NOMO-1 (cell line): ENCODE data around the gene CHD9.
"Not testable (repeated sequence)": the region's sequence is repeated elsewhere in the genome, so short reads cannot be mapped to it uniquely, and the experiment has no call there.

Experiments used
- DNase-seq, 2 experiments: peaks; one replicate each; lab custom pipeline; 2025; ENCODE audit not compliant: unreplicated experiment in 2 of 2; lab: John Stamatoyannopoulos, UW

Gene CHD9, protein sequence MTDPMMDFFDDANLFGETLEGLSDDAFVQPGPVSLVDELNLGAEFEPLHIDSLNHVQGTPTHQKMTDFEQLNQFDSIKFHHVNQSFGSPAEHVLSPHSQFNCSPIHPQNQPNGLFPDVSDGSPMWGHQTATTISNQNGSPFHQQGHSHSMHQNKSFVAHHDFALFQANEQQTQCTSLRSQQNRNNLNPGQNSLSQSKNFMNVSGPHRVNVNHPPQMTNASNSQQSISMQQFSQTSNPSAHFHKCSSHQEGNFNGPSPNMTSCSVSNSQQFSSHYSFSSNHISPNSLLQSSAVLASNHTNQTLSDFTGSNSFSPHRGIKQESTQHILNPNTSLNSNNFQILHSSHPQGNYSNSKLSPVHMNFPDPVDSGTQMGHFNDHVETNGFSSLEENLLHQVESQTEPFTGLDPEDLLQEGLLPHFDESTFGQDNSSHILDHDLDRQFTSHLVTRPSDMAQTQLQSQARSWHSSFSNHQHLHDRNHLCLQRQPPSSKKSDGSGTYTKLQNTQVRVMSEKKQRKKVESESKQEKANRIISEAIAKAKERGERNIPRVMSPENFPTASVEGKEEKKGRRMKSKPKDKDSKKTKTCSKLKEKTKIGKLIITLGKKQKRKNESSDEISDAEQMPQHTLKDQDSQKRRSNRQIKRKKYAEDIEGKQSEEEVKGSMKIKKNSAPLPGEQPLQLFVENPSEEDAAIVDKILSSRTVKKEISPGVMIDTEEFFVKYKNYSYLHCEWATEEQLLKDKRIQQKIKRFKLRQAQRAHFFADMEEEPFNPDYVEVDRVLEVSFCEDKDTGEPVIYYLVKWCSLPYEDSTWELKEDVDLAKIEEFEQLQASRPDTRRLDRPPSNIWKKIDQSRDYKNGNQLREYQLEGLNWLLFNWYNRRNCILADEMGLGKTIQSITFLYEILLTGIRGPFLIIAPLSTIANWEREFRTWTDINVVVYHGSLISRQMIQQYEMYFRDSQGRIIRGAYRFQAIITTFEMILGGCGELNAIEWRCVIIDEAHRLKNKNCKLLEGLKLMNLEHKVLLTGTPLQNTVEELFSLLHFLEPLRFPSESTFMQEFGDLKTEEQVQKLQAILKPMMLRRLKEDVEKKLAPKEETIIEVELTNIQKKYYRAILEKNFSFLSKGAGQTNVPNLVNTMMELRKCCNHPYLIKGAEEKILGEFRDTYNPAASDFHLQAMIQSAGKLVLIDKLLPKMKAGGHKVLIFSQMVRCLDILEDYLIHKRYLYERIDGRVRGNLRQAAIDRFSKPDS (N-terminal part only)

DNA sequence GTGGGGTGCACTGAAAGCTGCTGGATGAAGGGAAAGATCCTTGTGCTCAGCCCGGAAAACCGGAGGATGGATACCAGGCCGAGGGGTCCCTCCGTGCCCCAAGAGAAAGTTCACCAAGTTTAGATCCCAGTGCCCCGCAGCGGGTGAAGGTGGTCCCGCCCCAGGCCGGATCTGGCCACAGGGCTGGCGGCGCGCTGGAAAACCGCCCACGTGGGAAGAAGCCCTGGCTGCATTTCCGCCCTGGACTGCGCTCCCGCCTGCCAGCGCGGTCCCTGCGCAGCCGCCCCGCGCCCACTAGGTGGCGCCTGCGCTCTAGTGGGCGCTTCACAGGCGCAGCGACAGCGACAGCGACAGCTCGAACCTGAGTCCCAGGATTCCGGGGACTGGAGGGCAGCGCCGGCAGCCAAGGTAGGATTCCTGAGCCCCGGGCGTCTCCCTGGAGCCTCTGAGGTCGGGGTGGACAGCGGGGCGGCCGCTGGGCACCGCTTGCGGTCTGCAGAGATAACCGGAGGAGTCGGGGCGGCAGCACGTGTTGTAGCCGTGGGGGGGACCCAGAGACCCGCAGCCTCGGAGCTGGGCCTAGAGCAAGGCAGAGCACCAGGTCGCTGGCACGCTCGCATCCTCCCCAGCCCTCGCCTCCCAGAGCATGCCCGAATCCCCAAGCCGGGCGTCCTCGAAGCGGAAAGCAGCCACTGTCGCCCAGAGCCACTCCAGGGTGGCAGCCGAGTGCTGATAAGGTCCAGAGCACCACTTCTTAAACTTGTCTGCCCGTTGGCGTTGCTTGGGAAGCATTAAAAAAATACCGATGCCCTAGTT lies at the start of gene CHD9:
CHD9 (plus strand) TSS at position 322 of the 816 bp plus-strand sequence. CDS start 101,099 bp downstream, outside the sequence.
- peak; percentile 73 to 87 for DNase-seq

DNA sequence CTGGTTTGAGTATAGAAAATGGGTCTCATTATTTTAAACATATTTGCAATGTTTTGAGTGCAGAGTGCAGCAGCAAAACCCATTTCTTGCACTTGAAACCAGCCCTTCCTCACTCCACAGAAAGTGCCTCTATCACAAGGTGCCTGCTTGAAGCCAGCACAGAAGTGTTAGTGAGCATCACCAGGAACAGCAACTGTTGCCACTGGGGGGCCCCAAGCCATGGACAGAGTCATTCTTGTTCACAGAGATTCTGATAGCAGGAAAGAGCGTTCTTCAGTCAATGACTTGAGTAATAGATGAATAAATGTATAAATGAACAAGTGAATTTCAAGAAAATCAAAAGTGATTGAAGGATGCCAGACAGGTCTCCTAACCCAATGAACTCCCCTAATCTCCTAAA lies 47.7 kb upstream of the CHD9 start:
- DNase-seq, result no peak

DNA sequence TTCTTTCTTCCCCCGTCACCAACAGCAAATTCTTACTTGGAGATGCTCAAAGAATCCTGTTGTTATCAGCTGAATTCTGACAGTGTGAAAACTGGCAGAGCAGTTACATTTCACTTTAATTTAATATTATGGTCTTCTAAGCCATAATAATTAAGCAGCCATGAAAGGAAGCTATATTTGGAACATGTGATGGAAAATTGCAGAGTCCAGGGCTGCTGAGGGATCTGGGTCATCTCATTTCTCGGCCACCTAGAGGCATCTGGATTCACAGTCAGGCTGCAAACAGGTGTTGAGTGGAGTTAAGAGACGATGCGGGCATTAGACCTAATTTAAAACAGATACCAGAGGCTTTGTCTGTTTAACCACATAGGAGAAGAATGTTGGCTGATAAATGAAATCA lies 40.5 kb upstream of the CHD9 start:
- DNase-seq, result no peak

DNA sequence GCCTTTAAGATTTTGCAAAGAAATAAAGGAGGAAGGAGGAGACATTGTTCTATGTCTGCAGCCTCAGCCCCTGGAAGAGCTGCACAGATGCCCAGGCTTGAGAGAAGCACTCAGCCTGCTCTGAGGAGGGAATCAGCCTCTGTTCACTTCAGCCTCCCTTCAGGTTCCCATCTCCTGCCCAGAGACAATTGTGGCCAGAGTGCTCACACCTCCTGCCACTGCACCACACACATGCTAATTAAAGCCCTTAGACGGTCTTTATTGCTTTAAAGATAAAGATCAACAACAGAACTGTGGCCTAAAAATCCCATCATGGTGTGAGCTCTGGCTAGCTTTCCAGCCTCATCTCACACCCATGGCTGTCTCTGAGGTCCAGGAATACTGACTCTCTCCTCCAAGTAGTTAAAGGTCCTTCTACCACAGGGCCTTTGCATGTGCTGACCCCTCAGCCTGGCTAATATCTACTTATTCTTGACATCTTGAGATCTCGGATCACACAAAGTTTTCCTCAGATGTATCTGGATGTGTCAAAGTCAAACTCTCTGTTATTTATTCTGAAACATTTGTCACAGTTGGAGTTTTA lies 35.9 kb upstream of the CHD9 start:
- no peak for DNase-seq

DNA sequence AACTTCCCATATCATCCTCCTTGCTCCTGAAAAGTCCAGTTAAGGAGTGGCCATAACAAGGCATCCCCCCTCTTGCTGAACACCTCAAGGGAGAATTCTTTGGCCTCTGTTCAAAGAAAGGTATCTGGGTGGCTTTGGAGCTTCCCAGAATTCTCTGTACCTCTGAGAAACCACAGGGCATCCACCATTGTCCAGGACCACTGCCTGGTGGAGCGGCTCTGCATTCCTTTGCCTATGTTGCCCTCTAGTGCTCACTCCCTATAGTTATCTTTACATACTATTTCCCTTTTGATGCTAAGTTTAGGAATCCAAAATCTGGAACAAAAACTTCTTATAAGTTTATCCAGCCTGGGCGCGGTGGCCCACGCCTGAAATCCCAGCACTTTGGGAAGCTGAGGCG lies 32.4 kb upstream of the CHD9 start:
- peak in 1 of 2 experiments; percentile 45 for DNase-seq

DNA sequence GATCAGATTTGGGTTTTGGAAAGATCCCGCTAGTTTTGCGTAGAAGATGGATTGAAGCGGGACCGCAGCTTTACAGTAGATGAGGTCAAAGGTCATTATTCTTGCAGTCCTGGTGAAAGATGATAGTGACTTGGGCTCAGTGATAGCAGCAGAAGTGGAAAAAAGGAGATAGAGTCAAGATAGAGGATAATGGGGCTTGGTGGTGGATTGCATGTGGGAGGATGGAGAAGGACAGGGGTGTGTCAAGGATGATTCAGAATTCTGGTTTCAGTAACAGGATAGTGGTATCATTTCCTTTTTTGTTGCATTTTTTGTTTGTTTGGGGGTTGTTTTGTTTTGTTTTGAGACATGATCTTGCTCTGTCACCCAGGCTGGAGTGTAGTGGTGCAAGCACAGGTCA lies 30.7 kb upstream of the CHD9 start:
- DNase-seq, result no peak

DNA sequence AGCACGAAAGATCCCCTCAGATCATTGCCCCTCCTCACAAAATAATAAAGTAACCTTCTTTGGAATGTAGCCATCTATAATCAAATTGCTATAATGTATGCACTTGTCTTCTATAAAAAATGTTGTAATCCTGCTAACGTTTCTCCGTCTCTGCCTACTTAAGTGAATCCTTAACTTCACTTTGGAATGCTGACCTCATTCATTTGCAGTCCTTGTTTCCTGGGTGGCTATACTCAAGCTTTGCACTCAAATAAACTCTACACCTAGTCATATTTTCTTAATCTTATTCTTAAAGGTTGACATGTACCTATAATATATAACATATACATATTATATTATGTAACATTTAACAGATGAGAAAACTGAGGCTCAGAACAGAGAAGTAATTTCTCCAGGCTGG lies 24.8 kb upstream of the CHD9 start:
- DNase-seq, result no peak

DNA sequence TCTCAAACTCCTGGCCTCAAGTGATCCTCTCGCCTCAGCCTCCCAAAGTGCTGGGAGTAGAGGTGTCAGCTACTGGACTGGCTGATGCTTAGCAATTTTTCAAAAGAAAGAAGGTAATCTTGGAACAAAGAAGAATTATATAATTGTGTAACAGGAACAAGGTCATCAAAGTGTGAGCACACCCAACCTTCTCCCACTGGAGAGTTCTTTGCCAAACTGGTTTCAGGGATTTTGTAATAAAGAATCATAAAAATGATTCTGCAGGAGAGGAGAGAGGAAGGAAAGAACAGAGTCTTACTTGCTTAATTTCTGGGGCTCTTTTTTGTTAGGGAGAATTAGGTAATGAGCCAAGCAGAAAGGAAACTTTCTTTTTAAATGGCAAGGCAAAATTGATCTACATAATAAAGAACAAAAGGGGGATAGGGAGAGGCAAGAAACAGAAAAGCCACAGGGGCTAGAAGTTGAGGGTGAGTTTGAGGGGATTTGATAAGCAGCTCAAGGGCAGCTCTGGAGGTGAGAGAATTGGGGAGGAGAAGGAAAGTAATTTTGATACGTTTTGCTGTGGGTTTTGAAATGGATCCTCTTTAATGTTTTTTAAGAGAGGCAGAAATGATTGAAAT lies 23.4 kb upstream of the CHD9 start:
- no peak for DNase-seq

DNA sequence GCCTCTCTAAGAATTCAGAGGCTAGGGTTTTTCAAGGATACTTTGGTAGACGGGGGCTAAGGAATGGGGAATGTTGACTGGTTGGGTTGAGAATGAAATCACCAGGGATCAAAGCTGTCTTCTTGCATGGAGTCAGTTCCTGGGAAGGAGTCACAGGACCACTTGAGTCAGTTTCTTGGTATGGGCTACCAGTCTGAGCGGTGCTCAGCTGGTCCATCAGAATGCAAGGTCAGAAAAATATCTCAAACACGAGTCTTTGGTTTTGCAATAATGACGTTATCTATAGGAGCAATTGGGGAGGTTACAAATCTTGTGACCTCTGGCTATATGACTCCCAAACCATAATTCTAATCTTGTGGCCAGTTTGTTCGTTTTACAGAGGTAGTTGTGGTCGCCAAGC lies 20.5 kb upstream of the CHD9 start:
- DNase-seq, result no peak

DNA sequence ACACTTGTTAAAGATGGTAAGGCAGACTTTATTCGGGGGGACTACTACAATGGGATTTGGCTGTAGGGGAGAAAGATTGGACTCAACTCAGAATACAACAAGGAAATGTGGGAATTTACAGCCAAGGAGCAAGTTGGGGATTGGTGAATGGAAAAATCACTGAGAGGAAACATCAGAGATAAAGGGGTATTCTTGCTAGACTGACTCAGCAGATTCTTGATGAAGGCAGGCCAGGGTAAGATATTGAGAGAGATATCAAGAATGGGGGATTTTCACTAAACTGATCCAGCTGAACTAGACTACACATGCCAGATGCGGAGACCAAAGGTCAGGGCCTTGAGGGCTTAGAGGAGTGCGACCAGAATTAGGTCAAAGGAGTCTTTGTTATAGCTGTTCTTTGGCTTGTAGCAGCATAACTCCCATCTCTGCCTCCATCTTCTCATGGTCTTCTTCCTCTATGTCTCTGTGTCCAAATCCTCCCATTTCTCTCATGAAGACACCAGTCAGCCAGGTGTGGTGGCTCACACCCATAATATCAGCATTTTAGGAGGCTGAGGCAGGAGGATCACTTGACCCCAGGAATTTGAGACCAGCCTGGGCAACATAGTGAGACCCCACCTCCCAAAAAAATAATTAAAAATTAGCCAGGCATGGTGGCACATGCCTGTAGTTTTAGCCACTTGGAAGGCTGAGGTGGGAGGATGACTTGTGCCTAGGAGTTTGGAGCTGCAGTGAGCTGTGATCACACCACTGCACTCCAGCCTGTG lies 19.4 kb upstream of the CHD9 start:
- DNase-seq, result no peak

DNA sequence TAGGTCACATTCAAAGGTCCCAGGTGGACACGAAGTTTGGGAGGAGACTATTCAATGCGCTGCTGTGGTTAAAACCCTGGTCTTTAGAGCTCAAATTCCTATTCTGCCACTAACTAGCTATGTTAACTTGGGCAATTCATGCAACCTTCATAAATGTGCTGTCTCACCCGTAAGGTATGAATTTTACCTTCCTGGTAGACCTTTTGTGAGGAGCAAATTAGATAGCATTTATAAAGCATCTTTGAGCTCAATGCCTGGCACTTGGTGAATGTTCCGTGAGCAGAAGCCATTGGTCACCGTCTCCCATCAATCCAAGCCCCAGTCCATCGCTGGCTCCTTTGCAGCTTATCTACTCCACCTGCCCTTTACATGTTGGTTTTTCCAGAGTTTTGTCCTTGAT lies 18.7 kb upstream of the CHD9 start:
- no peak for DNase-seq

DNA sequence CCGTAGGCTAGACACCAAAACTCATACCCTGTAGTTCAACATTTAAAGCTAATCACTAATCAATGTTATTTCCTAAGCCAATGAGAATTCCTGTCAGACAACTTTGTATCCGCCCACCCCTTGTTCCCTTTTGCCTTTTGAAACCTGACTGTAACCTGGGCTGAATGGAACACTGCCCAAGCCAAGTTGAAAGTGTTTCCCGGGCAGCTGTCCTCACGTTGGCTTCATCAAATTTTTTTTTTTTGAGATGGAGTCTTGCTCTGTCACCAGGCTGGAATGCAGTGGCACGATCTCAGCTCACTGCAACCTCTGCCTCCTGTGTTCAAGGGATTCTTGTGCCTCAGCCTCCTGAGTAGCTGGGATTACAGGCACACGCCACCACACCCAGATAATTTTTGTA lies 18.1 kb upstream of the CHD9 start:
- not testable (repeated sequence) for DNase-seq

DNA sequence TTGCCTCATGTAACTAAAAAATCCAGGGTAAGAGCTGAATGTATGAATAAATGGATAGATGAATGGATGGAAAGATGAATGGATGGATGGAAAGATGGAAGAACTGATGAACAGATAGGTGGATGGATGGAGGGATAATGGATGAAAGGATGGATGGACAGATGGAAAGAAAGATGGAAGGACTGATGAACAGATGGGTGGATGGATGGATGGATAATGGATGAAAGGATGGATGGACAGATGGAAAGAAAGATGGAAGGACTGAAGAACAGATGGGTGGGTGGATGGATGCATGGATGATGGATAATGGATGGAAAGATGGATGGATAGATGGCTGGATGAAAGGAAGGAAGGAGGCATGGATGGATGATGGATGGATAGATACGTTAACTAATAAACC lies 14.0 kb upstream of the CHD9 start:
- DNase-seq, result no peak

DNA sequence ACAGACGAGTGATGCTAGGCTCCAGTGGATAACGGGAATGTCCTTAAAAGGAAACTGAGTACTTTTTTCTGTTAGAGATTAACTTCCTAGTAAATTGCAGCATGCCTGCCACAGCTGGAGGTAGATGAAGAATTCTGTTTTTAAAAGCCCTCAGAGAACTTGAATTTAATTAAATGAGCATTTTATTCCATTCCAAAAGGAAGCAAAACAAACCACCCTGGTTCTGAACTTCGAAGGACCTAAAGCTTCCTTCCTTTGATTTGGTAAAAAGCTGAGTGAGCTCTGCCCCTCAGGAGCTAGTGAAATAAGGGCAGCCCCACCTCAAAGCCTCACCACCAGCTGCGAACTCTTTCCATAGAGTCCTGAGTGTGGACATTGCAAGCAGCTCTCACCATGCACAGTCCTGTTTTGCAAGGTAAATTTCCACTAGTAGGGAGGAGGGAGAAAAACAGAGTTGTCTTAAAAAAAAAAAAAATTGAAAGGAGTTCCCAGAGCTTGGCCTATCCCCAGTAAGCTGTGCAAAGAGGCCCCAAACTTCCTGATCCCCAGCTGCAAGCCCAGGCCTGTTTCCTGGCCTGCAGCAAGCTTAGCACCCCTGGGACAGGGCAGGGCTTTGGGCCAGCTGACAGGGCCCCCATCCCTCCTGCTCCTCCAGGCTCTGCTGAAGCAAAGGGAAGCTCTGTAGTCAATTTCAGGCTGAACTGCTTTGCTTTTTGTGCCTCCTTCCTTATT lies 13.3 kb upstream of the CHD9 start:
- DNase-seq, result peak; percentile 27 to 62

DNA sequence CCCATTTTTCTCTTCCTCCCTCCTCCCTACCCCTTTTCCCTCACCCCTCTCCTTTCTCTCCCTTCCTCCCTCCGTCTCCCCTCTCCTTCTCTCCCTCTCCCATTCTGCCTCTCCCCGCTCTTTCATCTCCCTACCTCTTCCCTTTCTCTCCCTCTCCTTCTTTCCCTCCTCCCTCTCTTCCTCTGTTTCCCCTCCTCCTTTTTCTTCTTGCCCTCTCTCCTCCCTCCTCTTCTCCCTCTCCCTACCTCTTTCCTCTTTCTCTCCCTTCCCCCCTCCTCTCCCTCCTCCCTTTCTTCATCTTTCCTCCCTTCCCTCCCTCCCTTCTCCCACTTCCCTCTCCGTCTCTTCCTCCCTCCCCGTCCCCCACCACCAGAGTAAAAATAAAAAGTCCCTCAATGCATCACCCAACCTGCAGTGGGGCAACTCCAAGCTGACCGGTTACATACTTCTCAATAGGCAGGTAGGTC lies 12.5 kb upstream of the CHD9 start:
- no peak for DNase-seq

DNA sequence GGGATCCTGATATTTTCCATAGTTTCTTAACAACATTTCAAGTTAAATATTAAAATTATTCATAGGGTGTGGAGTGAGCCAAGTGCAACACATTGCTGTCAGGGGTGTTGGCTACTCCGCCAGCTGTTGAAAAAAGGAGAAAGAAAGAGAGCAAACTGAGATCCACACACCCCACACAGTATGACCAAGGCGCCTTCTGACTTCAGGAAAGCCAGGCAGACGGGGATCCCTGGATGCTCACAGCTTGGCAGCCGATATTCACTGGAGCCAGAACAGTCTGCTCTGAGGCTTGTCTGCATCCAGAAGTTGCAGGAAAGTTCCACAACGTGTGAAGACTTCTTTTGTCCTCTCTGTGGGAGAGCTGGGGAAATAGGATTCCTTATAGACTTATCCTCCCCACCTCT lies 11.4 kb upstream of the CHD9 start:
- DNase-seq, result no peak

DNA sequence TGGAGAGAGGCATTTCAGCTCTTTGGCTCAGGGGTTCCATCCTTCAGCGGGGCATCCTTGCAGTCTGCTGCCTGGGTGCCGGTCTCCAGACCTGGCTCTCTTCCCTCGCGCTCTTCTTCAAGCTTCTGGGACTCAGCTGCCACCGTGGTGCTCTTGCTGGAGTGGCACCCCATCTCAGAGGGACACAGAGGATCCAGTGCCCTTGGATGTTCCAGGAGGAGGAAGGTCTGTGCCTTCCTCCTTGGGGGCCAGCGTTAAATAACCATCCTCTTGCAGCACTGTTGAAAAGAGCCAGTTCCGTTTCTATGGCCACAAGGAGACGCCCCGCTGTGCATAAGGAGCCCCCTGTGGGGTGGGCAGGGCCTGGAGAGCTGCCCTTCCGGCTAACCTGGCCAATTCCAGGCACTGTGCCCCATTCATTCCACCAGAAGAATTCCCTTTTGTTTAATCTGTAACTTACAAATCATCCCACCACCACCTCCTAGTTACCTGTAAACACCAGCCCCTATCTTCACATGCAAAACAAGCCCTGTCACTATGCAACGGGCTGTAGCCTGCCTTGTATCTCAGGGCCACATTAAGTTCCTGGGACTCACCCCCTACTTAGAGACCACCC lies 10.7 kb upstream of the CHD9 start:
- no peak for DNase-seq
